OCI-LY1 (cell line): Measurements from ENCODE around the gene ZNF629.

Experiments used
- EZH2 ChIP-seq: fragments of 200-600 bp; sonication (generic), shearing (Covaris generic); IDR thresholded peaks from 2 replicates; pipeline ENCODE4 v1.8.0; 2017; ENCODE audit warnings: borderline replicate concordance, mixed run types, mild to moderate bottlenecking, antibody characterized with exemption, low read length, moderate library complexity, mixed read lengths
- TF ChIP-seq, protein P1 (sequence below): fragments of 200-600 bp; sonication (generic), shearing (Covaris generic); IDR thresholded peaks from 2 replicates; pipeline ENCODE4 v1.5.1; 2017; ENCODE audit warnings: mild to moderate bottlenecking, antibody characterized with exemption, low read length, moderate library complexity, mixed read lengths

DNA sequence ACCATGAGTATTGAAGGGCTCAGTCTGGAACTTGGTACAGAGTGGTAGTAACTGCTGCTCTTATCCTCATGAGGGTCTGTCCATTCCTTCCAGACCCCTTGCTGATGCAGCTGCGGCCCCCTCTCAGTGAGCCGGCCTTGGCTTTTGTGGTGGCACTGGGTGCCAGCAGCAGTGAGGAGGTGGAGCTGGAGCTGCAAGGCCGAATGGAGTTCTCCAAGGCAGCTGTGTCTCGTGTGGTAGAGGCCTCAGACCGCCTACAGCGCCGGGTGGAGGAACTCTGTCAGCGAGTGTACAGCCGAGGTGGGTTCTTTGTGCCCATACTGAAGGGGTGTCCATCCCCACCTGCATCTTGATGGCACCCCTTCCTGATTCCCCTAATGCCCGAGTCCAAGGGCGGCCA is 22.9 kb downstream of the ZNF629 start:
- TF ChIP-seq, protein P1, sequence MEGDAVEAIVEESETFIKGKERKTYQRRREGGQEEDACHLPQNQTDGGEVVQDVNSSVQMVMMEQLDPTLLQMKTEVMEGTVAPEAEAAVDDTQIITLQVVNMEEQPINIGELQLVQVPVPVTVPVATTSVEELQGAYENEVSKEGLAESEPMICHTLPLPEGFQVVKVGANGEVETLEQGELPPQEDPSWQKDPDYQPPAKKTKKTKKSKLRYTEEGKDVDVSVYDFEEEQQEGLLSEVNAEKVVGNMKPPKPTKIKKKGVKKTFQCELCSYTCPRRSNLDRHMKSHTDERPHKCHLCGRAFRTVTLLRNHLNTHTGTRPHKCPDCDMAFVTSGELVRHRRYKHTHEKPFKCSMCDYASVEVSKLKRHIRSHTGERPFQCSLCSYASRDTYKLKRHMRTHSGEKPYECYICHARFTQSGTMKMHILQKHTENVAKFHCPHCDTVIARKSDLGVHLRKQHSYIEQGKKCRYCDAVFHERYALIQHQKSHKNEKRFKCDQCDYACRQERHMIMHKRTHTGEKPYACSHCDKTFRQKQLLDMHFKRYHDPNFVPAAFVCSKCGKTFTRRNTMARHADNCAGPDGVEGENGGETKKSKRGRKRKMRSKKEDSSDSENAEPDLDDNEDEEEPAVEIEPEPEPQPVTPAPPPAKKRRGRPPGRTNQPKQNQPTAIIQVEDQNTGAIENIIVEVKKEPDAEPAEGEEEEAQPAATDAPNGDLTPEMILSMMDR: no peak
- no peak for TF ChIP-seq EZH2
